ENCODE measurements around the gene RNF224.

Gene RNF224

GRCh38 chr9:137267933-137268355 lies 40.6 kb downstream of the RNF224 start:
- no peak for DNase-seq (ENCODE audit: low spot score)
- in situ Hi-C loops (cut with MboI; ENCODE audit: low pct_unique_long_range_greater_than_20kb, low sequenced_read_pairs, unreplicated experiment) = no loop called here
- no peak for TF ChIP-seq CTCF (IDR thresholded peaks at IDR 0.05; ENCODE audit: extremely low read depth, insufficient read depth, missing control alignments)

GRCh38 chr9:137268538-137269201 lies 41.4 kb downstream of the RNF224 start:
- in situ Hi-C loops (cut with MboI; ENCODE audit: low pct_unique_long_range_greater_than_20kb, low sequenced_read_pairs, unreplicated experiment) = no loop called here
- TF ChIP-seq CTCF (IDR thresholded peaks at IDR 0.05; ENCODE audit: extremely low read depth, insufficient read depth, missing control alignments) = no peak
- DNase-seq (ENCODE audit: low spot score) = no peak

- DNase-seq (ENCODE audit: low spot score) = no peak
- in situ Hi-C loops (cut with MboI; ENCODE audit: low pct_unique_long_range_greater_than_20kb, low sequenced_read_pairs, unreplicated experiment) = no loop called here
- TF ChIP-seq CTCF (IDR thresholded peaks at IDR 0.05; ENCODE audit: extremely low read depth, insufficient read depth, missing control alignments) = no peak
Measured at GRCh38 chr9:137269231-137269772, 42.0 kb downstream of the RNF224 start.

GRCh38 chr9:137270929-137271695 lies 43.8 kb downstream of the RNF224 start:
- DNase-seq (ENCODE audit: low spot score) = no peak
- in situ Hi-C loops (cut with MboI; ENCODE audit: low pct_unique_long_range_greater_than_20kb, low sequenced_read_pairs, unreplicated experiment) = no loop called here
- no peak for TF ChIP-seq CTCF (IDR thresholded peaks at IDR 0.05; ENCODE audit: extremely low read depth, insufficient read depth, missing control alignments)

GRCh38 chr9:137271696-137272076 lies 44.4 kb downstream of the RNF224 start:
- in situ Hi-C loops (cut with MboI; ENCODE audit: low pct_unique_long_range_greater_than_20kb, low sequenced_read_pairs, unreplicated experiment) = no loop called here
- TF ChIP-seq CTCF (IDR thresholded peaks at IDR 0.05; ENCODE audit: extremely low read depth, insufficient read depth, missing control alignments) = no peak
- DNase-seq (ENCODE audit: low spot score) = no peak

- DNase-seq (ENCODE audit: low spot score) = no peak
- no peak for TF ChIP-seq CTCF (IDR thresholded peaks at IDR 0.05; ENCODE audit: extremely low read depth, insufficient read depth, missing control alignments)
- in situ Hi-C loops (cut with MboI; ENCODE audit: low pct_unique_long_range_greater_than_20kb, low sequenced_read_pairs, unreplicated experiment) = no loop called here
Measured at GRCh38 chr9:137272241-137273094, 45.2 kb downstream of the RNF224 start.

All from GM13977 (cell line).